MCF 10A (cell line): ENCODE data around the gene HOMEZ. TPM values are rescaled to one million over a fixed set of nuclear protein-coding genes. Genes with fewer than 3 reads are reported as not detected.

ENCODE experiments used
- BruUV-seq: library from RNA; stranded (reverse); fragments of 400-500 nt; replicated peaks from 2 replicates; lab custom pipeline; 2021; lab: Mats Ljungman, UMichigan
- CTCF ChIA-PET: fragments of 300-600 bp; sonication (Branson Sonifier 250); formaldehyde crosslinking; extraction: SDS; loops from one replicate; lab custom pipeline; 2021; ENCODE audit warnings: antibody characterized with exemption, inconsistent platforms; lab: Yijun Ruan, JAX
- POLR2A ChIA-PET: fragments of 300-600, 350-650 bp; sonication (Branson Sonifier 250); formaldehyde crosslinking; extraction: SDS; loops from one replicate; lab custom pipeline; 2020; ENCODE audit warnings: antibody characterized with exemption, inconsistent platforms; lab: Yijun Ruan, JAX
- DNase-seq: peaks from one replicate; pipeline ENCODE4 v3.0.0-alpha.2; 2018; ENCODE audit not compliant: unreplicated experiment
- H3K27ac Mint-ChIP-seq: one replicate; pipeline ENCODE4 v1.8.0; 2022; ENCODE audit warnings: mild to moderate bottlenecking, low read depth, mixed read lengths; ENCODE audit not compliant: unreplicated experiment
- H3K27me3 Mint-ChIP-seq: one replicate; pipeline ENCODE4 v1.8.0; 2022; ENCODE audit warnings: mixed read lengths; ENCODE audit not compliant: insufficient read depth, unreplicated experiment
- H3K36me3 Mint-ChIP-seq: one replicate; pipeline ENCODE4 v1.8.0; 2022; ENCODE audit warnings: mild to moderate bottlenecking, moderate library complexity, mixed read lengths; ENCODE audit not compliant: insufficient read depth, unreplicated experiment
- H3K4me1 Mint-ChIP-seq: one replicate; pipeline ENCODE4 v1.8.0; 2022; ENCODE audit warnings: mixed read lengths; ENCODE audit not compliant: insufficient read depth, unreplicated experiment
- H3K4me3 Mint-ChIP-seq: one replicate; pipeline ENCODE4 v1.8.0; 2022; ENCODE audit warnings: mild to moderate bottlenecking, moderate library complexity, mixed read lengths; ENCODE audit not compliant: unreplicated experiment
- H3K9me3 Mint-ChIP-seq: one replicate; pipeline ENCODE4 v1.8.0; 2022; ENCODE audit warnings: mixed read lengths; ENCODE audit not compliant: unreplicated experiment
- CTCF ChIP-seq: fragments of 200-600 bp; IDR thresholded peaks from one replicate; pipeline ENCODE4 v1.8.0; 2022; ENCODE audit warnings: antibody characterized with exemption, mild to moderate bottlenecking; ENCODE audit not compliant: unreplicated experiment
- intact Hi-C: fragments of 100-400 bp; cut with micrococcal nuclease; formaldehyde crosslinking; loops from 2 replicates; pipeline ENCODE4 v1.14.1; 2022
- total RNA-seq: library from RNA; stranded (reverse); gene quantifications from 2 replicates; pipeline ENCODE4 v1.2.3, GENCODE V29; 2022

Gene HOMEZ
- total RNA-seq, 1 experiment from 2014 or later = 9.3 TPM

GRCh38 chr14:23320584-23321571 lies 34.9 kb upstream of the HOMEZ start, which contains the start of gene PABPN1:
PABPN1 (plus strand) TSS chr14:23321457; CDS start chr14:23321470, 13 bp downstream.
- intact Hi-C loops = loop anchor here (1.0 to 2.0 kb wide), 2 partner anchors 14 to 20 kb away; partner anchors contain the start of gene BCL2L2
- TF ChIP-seq CTCF = no peak
- TSS peak; percentile 89 for BruUV-seq
- peak within 1 kb of the TSS; percentile 97 for H3K27ac Mint-ChIP-seq
- H3K4me3 Mint-ChIP-seq = peak within 1 kb of the TSS; percentile 84
- ChIA-PET POLR2A (interaction anchor here (0.6 to 9.0 kb wide), 29 partner anchors 14 to 875 kb away, joined by 3 to 339 read pairs (median 4); partner anchors contain the start of genes ACIN1, BCL2L2, C14orf119 and DCAF11), CTCF (interaction anchor here (0.6 to 5.7 kb wide), 16 partner anchors 8 to 976 kb away, joined by 3 to 49 read pairs (median 4); partner anchors contain the start of genes BCL2L2 and PPP1R3E)
- peaks cover 78% of the 10 kb centered on the region for H3K36me3 Mint-ChIP-seq
- peaks cover 11% of the 10 kb centered on the region for H3K4me1 Mint-ChIP-seq
- peak; percentile 100 for DNase-seq
- no peaks in the 10 kb centered on the region for H3K27me3 Mint-ChIP-seq
- H3K9me3 Mint-ChIP-seq = no peaks in the 10 kb centered on the region

GRCh38 chr14:23319746-23320583 lies 34.0 kb upstream of the HOMEZ start:
- no TSS peak for BruUV-seq
- POLR2A ChIA-PET = interaction anchor here (1.2 to 9.0 kb wide), 6 partner anchors 14 to 876 kb away, joined by 3 to 339 read pairs (median 10); partner anchors contain the start of genes BCL2L2, DCAF11, HOMEZ and NRL
- H3K27me3 Mint-ChIP-seq = no peaks in the 10 kb centered on the region
- no peak for DNase-seq
- peak overlapping the region; percentile 84 for H3K4me3 Mint-ChIP-seq
- peaks cover 74% of the 10 kb centered on the region for H3K36me3 Mint-ChIP-seq
- intact Hi-C loops = loop anchor here (2.0 kb wide), 1 partner anchor 13 kb away; the partner anchor contains the start of gene BCL2L2
- no peak for TF ChIP-seq CTCF
- H3K9me3 Mint-ChIP-seq = no peaks in the 10 kb centered on the region
- H3K27ac Mint-ChIP-seq = peak overlapping the region; percentile 97
- peaks cover 11% of the 10 kb centered on the region for H3K4me1 Mint-ChIP-seq
- CTCF ChIA-PET = interaction anchor here (0.6 to 5.7 kb wide), 7 partner anchors 9 to 212 kb away, joined by 3 to 49 read pairs (median 6); partner anchors contain the start of genes BCL2L2 and PPP1R3E

GRCh38 chr14:23316300-23316699 lies 30.4 kb upstream of the HOMEZ start:
- intact Hi-C loops = no loop called here
- H3K4me3 Mint-ChIP-seq = no peak overlapping the region
- H3K9me3 Mint-ChIP-seq = no peaks in the 10 kb centered on the region
- POLR2A ChIA-PET = interaction anchor here (9.0 kb wide), 1 partner anchor 10 kb away, joined by 339 read pairs; the partner anchor contains the start of genes BCL2L2 and PPP1R3E
- CTCF ChIA-PET = interaction anchor here (1.0 to 1.1 kb wide), 2 partner anchors 9 to 11 kb away, joined by 3 to 5 read pairs; no protein-coding TSS in a partner anchor
- BruUV-seq = no TSS peak
- no peak overlapping the region for H3K27ac Mint-ChIP-seq
- H3K36me3 Mint-ChIP-seq = peaks cover 58% of the 10 kb centered on the region
- no peak for TF ChIP-seq CTCF
- H3K4me1 Mint-ChIP-seq = no peaks in the 10 kb centered on the region
- no peak for DNase-seq
- no peaks in the 10 kb centered on the region for H3K27me3 Mint-ChIP-seq
